Trophoblast cell (in vitro differentiated cells and primary cell): ENCODE data around the gene S100A12.

ENCODE experiments used
- DNase-seq, 2 donors: peaks; one replicate each; pipeline ENCODE4 v3.0.0-alpha.2; 2016
- H2AFZ ChIP-seq: 2 replicates; pipeline ENCODE4 v1.6.1; 2013; ENCODE audit warnings: low read length, moderate library complexity, mild to moderate bottlenecking; ENCODE audit not compliant: insufficient read depth, poor library complexity
- H2AK5ac ChIP-seq: 2 replicates; pipeline ENCODE4 v1.6.1; 2013; ENCODE audit warnings: mild to moderate bottlenecking, low read length
- H2BK120ac ChIP-seq: 2 replicates; pipeline ENCODE4 v1.6.1; 2013; ENCODE audit warnings: low read length, mild to moderate bottlenecking, moderate library complexity; ENCODE audit not compliant: insufficient read depth, poor library complexity
- H2BK12ac ChIP-seq: 2 replicates; pipeline ENCODE4 v1.6.1; 2013; ENCODE audit warnings: mild to moderate bottlenecking, low read length, moderate library complexity
- H2BK5ac ChIP-seq: 2 replicates; pipeline ENCODE4 v1.6.1; 2013; ENCODE audit warnings: low read length, low read depth, moderate library complexity, mild to moderate bottlenecking; ENCODE audit not compliant: poor library complexity
- H3K14ac ChIP-seq: 2 replicates; pipeline ENCODE4 v1.6.1; 2013; ENCODE audit warnings: mild to moderate bottlenecking, low read length
- H3K18ac ChIP-seq: 2 replicates; pipeline ENCODE4 v1.6.1; 2013; ENCODE audit warnings: mild to moderate bottlenecking, low read length
- H3K23ac ChIP-seq: 2 replicates; pipeline ENCODE4 v1.6.1; 2013; ENCODE audit warnings: low read length
- H3K27ac ChIP-seq: 2 replicates; pipeline ENCODE4 v1.5.1; 2013; ENCODE audit warnings: low read depth, mild to moderate bottlenecking, inconsistent platforms, low read length, moderate library complexity
- H3K27me3 ChIP-seq: 2 replicates; pipeline ENCODE4 v1.6.1; 2013; ENCODE audit warnings: inconsistent platforms, mild to moderate bottlenecking, low read length, moderate library complexity; ENCODE audit not compliant: insufficient read depth
- H3K36me3 ChIP-seq, 2 experiments: 1 replicate in 1 of 2; 2 replicates in 1 of 2; pipeline ENCODE4 v1.6.1; 2013; ENCODE audit warnings: low read length in 2 of 2, mild to moderate bottlenecking in 2 of 2, moderate library complexity in 1 of 2; ENCODE audit not compliant: insufficient read depth in 2 of 2, control insufficient read depth in 1 of 2
- H3K4ac ChIP-seq: 2 replicates; pipeline ENCODE4 v1.6.1; 2013; ENCODE audit warnings: low read depth, mild to moderate bottlenecking, low read length, moderate library complexity
- H3K4me1 ChIP-seq, 2 experiments: 1 replicate in 1 of 2; 2 replicates in 1 of 2; pipeline ENCODE4 v1.6.1; 2013; ENCODE audit warnings: low read length in 2 of 2, mild to moderate bottlenecking in 2 of 2, moderate library complexity in 1 of 2; ENCODE audit not compliant: insufficient read depth in 2 of 2, control insufficient read depth in 1 of 2
- H3K4me2 ChIP-seq: 2 replicates; pipeline ENCODE4 v1.6.1; 2013; ENCODE audit warnings: inconsistent platforms, mild to moderate bottlenecking, low read length, moderate library complexity
- H3K4me3 ChIP-seq: 2 replicates; pipeline ENCODE4 v1.5.1; 2013; ENCODE audit warnings: mild to moderate bottlenecking, low read depth, low read length, inconsistent platforms
- H3K79me1 ChIP-seq: one replicate; pipeline ENCODE4 v1.6.1; 2013; ENCODE audit warnings: low read length
- H3K79me2 ChIP-seq: 2 replicates; pipeline ENCODE4 v1.6.1; 2013; ENCODE audit warnings: low read length, mild to moderate bottlenecking; ENCODE audit not compliant: control insufficient read depth, insufficient read depth, poor library complexity
- H3K9ac ChIP-seq: 2 replicates; pipeline ENCODE4 v1.6.1; 2013; ENCODE audit warnings: mild to moderate bottlenecking, low read length
- H3K9me3 ChIP-seq: 2 replicates; pipeline ENCODE4 v1.6.1; 2013; ENCODE audit warnings: low read depth, mild to moderate bottlenecking, control low read depth, inconsistent platforms, low read length; ENCODE audit not compliant: insufficient read depth
- H4K12ac ChIP-seq: 2 replicates; pipeline ENCODE4 v1.6.1; 2013; ENCODE audit warnings: low read depth, mild to moderate bottlenecking, low read length, moderate library complexity
- H4K8ac ChIP-seq: 2 replicates; pipeline ENCODE4 v1.6.1; 2013; ENCODE audit warnings: low read depth, mild to moderate bottlenecking, low read length, moderate library complexity
- H4K91ac ChIP-seq: one replicate; pipeline ENCODE4 v1.6.1; 2013; ENCODE audit warnings: low read depth, mild to moderate bottlenecking, low read length, moderate library complexity
- WGBS: extraction: QIAGEN DNeasy Blood & Tissue Kit; methylation state at CpG from one replicate; pipeline ENCODE4 v1.1.7; 2013; ENCODE audit warnings: missing lambda C conversion rate; ENCODE audit not compliant: insufficient read length, insufficient coverage; ENCODE audit errors: extremely low coverage; 5-methylcytosine and 5-hydroxymethylcytosine counted together

Gene S100A12

GRCh38 chr1:153343040-153343681 is 32.3 kb downstream of the S100A12 start:
- H3K23ac ChIP-seq, result no peak overlapping the region
- H2BK12ac ChIP-seq, result no peak overlapping the region
- no peaks in the 10 kb centered on the region for H3K79me2 ChIP-seq
- WGBS, result no CpG with 5 or more reads among the region's 5 CpGs
- no peak overlapping the region for H3K4me3 ChIP-seq
- H3K9me3 ChIP-seq, result no peaks in the 10 kb centered on the region
- no peak overlapping the region for H3K9ac ChIP-seq
- H2BK5ac ChIP-seq, result peak overlapping the region; percentile 23
- no peaks in the 10 kb centered on the region for H3K36me3 ChIP-seq
- peaks cover 14 to 31% of the 10 kb centered on the region in 2 experiments for H3K4me1 ChIP-seq
- no peak overlapping the region for H2BK120ac ChIP-seq
- peak overlapping the region; percentile 42 for H3K27ac ChIP-seq
- peak overlapping the region; percentile 29 for H3K18ac ChIP-seq
- no peak overlapping the region for H3K4me2 ChIP-seq
- H2AK5ac ChIP-seq, result no peak overlapping the region
- H3K79me1 ChIP-seq, result peaks cover 5% of the 10 kb centered on the region
- no peak overlapping the region for H4K12ac ChIP-seq
- H3K4ac ChIP-seq, result no peak overlapping the region
- no peak overlapping the region for H2AFZ ChIP-seq
- no peaks in the 10 kb centered on the region for H3K27me3 ChIP-seq
- H4K8ac ChIP-seq, result no peak overlapping the region
- no peak overlapping the region for H3K14ac ChIP-seq
- peak overlapping the region; percentile 42 for H4K91ac ChIP-seq
- DNase-seq, result no peak

DNA sequence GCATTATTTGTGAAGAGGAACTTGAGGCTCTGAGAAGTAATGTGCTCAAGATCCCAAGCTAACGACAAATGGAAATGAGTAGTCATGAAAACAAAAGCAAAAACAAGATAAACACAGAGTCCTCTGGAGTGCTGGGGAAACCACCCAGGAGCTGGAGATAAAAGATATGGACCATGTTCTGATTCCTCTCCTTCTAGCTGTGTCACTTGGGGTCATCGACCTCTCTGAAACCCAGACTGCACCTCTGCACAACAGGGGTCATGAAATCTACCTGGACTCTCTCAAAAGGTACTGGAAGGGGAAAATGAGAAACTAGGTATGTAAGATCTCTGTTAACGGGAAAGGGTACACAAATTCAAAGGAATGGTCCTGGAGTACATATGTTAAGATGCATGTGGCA is 33.2 kb downstream of the S100A12 start:
- Histone ChIP-seq H2BK12ac (no peak overlapping the region), H3K27ac (no peak overlapping the region), H2AK5ac (no peak overlapping the region), H3K9me3 (no peaks in the 10 kb centered on the region), H3K4ac (no peak overlapping the region), H3K4me2 (no peak overlapping the region), H3K4me1 (peaks cover 18 to 36% of the 10 kb centered on the region in 2 experiments), H2AFZ (no peak overlapping the region), H2BK120ac (no peak overlapping the region), H3K36me3 (no peaks in the 10 kb centered on the region), H4K12ac (no peak overlapping the region), H4K8ac (no peak overlapping the region), H3K27me3 (no peaks in the 10 kb centered on the region), H3K79me1 (peaks cover 5% of the 10 kb centered on the region), H3K14ac (no peak overlapping the region), H3K18ac (no peak overlapping the region), H3K4me3 (no peak overlapping the region), H3K79me2 (no peaks in the 10 kb centered on the region), H3K9ac (no peak overlapping the region), H3K23ac (no peak overlapping the region), H2BK5ac (no peak overlapping the region), H4K91ac (no peak overlapping the region)
- DNase-seq, result no peak
- WGBS, result no CpG with 5 or more reads among the region's 3 CpGs

GRCh38 chr1:153341431-153341934 is 33.9 kb downstream of the S100A12 start:
- Histone ChIP-seq H3K23ac (no peak overlapping the region), H2AFZ (no peak overlapping the region), H3K4me2 (no peak overlapping the region), H2BK5ac (peak overlapping the region; percentile 37), H4K12ac (no peak overlapping the region), H4K8ac (no peak overlapping the region), H2BK120ac (peak overlapping the region; percentile 61), H3K9me3 (no peaks in the 10 kb centered on the region), H2BK12ac (peak overlapping the region; percentile 11), H3K79me1 (peaks cover 5% of the 10 kb centered on the region), H3K27me3 (no peaks in the 10 kb centered on the region), H3K14ac (peak overlapping the region; percentile 17), H3K36me3 (no peaks in the 10 kb centered on the region), H3K27ac (peak overlapping the region; percentile 47), H3K4me3 (no peak overlapping the region), H2AK5ac (no peak overlapping the region), H3K79me2 (no peaks in the 10 kb centered on the region), H3K18ac (peak overlapping the region; percentile 46), H3K4me1 (peaks cover 18 to 36% of the 10 kb centered on the region in 2 experiments), H3K9ac (no peak overlapping the region), H3K4ac (no peak overlapping the region), H4K91ac (peak overlapping the region; percentile 25)
- no peak for DNase-seq
- no CpG with 5 or more reads among the region's 4 CpGs for WGBS

- WGBS, result no CpG with 5 or more reads among the region's 10 CpGs
- Histone ChIP-seq H3K27ac (no peak overlapping the region), H2AK5ac (no peak overlapping the region), H2BK120ac (no peak overlapping the region), H2BK12ac (no peak overlapping the region), H3K79me1 (peaks cover 5% of the 10 kb centered on the region), H3K36me3 (no peaks in the 10 kb centered on the region), H3K4me3 (no peak overlapping the region), H3K9me3 (no peaks in the 10 kb centered on the region), H3K4me2 (no peak overlapping the region), H3K79me2 (no peaks in the 10 kb centered on the region), H3K14ac (no peak overlapping the region), H3K23ac (no peak overlapping the region), H3K4ac (no peak overlapping the region), H3K27me3 (no peaks in the 10 kb centered on the region), H4K12ac (no peak overlapping the region), H2AFZ (no peak overlapping the region), H2BK5ac (no peak overlapping the region), H3K18ac (no peak overlapping the region), H4K8ac (no peak overlapping the region), H4K91ac (peak overlapping the region; percentile 34), H3K4me1 (peaks cover 18 to 36% of the 10 kb centered on the region in 2 experiments), H3K9ac (no peak overlapping the region)
- no peak for DNase-seq
Observed at GRCh38 chr1:153340356-153340755, 35.1 kb downstream of the S100A12 start.
